PC-3 (cell line): Measurements from ENCODE around the gene BHLHE23. TPM values are rescaled to one million over a fixed set of nuclear protein-coding genes. Genes with fewer than 3 reads are reported as not detected.

Source experiments
- ATAC-seq: fragments of 200-7000 bp; cut with Tn5 transposase; 2 replicates; pipeline ENCODE4 v1.9.1; 2020; ENCODE audit warnings: mild to moderate bottlenecking, moderate library complexity
- BruUV-seq: library from RNA; stranded (reverse); fragments of 400-500 nt; replicated peaks from 2 replicates; lab custom pipeline; 2021; lab: Mats Ljungman, UMichigan
- CTCF ChIA-PET: fragments of 300-600 bp; sonication (Branson Sonifier 250); formaldehyde crosslinking; loops from one replicate; lab custom pipeline; 2022; ENCODE audit warnings: antibody characterized with exemption; lab: Charles Lee
- POLR2A ChIA-PET: fragments of 300-600 bp; sonication (Branson Sonifier 250); formaldehyde crosslinking; loops from one replicate; lab custom pipeline; 2022; ENCODE audit warnings: antibody characterized with exemption; ENCODE audit not compliant: unreplicated experiment; lab: Charles Lee
- DNase-seq: peaks from one replicate; pipeline ENCODE4 v3.0.0-alpha.2; 2015
- H2AFZ ChIP-seq: fragments of 300-600 bp; sonication (generic); 2 replicates; pipeline ENCODE4 v1.6.0; 2016; ENCODE audit warnings: antibody characterized with exemption, low read length
- H3F3A ChIP-seq: fragments of 300-600 bp; sonication (generic); one replicate; pipeline ENCODE4 v1.6.0; 2017; ENCODE audit warnings: antibody characterized with exemption, low read length, control low read depth, mild to moderate bottlenecking; ENCODE audit not compliant: unreplicated experiment
- H3K27ac ChIP-seq: fragments of 300-600 bp; sonication (generic); 2 replicates; pipeline ENCODE4 v1.5.1; 2016; ENCODE audit warnings: mild to moderate bottlenecking, low read length
- H3K27me3 ChIP-seq: fragments of 300-600 bp; sonication (generic); 2 replicates; pipeline ENCODE4 v1.6.1; 2016; ENCODE audit warnings: low read length, mixed read lengths
- H3K36me3 ChIP-seq: fragments of 300-600 bp; sonication (generic); 2 replicates; pipeline ENCODE4 v1.6.1; 2016; ENCODE audit warnings: low read depth, mixed run types, low read length, mixed read lengths
- H3K4me1 ChIP-seq: fragments of 300-600 bp; sonication (generic); 2 replicates; pipeline ENCODE4 v1.5.1; 2016; ENCODE audit warnings: low read length; ENCODE audit not compliant: insufficient read depth
- H3K4me2 ChIP-seq: fragments of 300-600 bp; sonication (generic); 2 replicates; pipeline ENCODE4 v1.6.0; 2016; ENCODE audit warnings: low read length
- H3K4me3 ChIP-seq: fragments of 300-600 bp; sonication (generic); 2 replicates; pipeline ENCODE4 v1.5.1; 2016; ENCODE audit warnings: mild to moderate bottlenecking, low read length, mixed read lengths
- H3K79me2 ChIP-seq: fragments of 300-600 bp; sonication (generic); 2 replicates; pipeline ENCODE4 v1.6.1; 2017; ENCODE audit warnings: low read length, mixed read lengths
- H3K9ac ChIP-seq: fragments of 300-600 bp; sonication (generic); 2 replicates; pipeline ENCODE4 v1.6.0; 2016; ENCODE audit warnings: mild to moderate bottlenecking, low read length
- H3K9me2 ChIP-seq: fragments of 300-600 bp; sonication (generic); replicated peaks from 2 replicates; pipeline ENCODE4 v1.6.1; 2016; ENCODE audit warnings: mixed run types, low read length, mixed read lengths
- H3K9me3 ChIP-seq: fragments of 300-600 bp; sonication (generic); 2 replicates; pipeline ENCODE4 v1.6.1; 2016; ENCODE audit warnings: low read length, mixed read lengths
- H4K20me1 ChIP-seq: fragments of 300-600 bp; sonication (generic); 2 replicates; pipeline ENCODE4 v1.6.1; 2016; ENCODE audit warnings: low read length, mixed read lengths
- EZH2 ChIP-seq: fragments of 300-600 bp; sonication (generic); IDR thresholded peaks from one replicate; pipeline ENCODE4 v1.6.1; 2017; ENCODE audit warnings: antibody characterized with exemption, mild to moderate bottlenecking, low read length; ENCODE audit not compliant: unreplicated experiment
- EZH2phosphoT487 ChIP-seq: fragments of 300-600 bp; sonication (generic); IDR thresholded peaks from 2 replicates; pipeline ENCODE4 v1.6.1; 2018; ENCODE audit warnings: mild to moderate bottlenecking, antibody characterized with exemption, low read length, borderline replicate concordance
- intact Hi-C: fragments of 100-400 bp; cut with micrococcal nuclease; formaldehyde crosslinking; loops from 2 replicates; pipeline ENCODE4 v1.9.0; 2023
- total RNA-seq: library from RNA; depleted of rRNA; stranded (reverse); fragments of >200 nt; gene quantifications from 2 replicates; pipeline ENCODE4 v1.2.3, GENCODE V29; 2014
- TF ChIP-seq, protein P1 (sequence below): fragments of 300-600 bp; sonication (generic); conservative IDR thresholded peaks from 2 replicates; pipeline ENCODE4 v1.5.1; 2017; ENCODE audit warnings: antibody characterized with exemption, low read depth, mild to moderate bottlenecking, low read length

Gene BHLHE23
- total RNA-seq, 1 experiment from 2014 or later = not detected

GRCh38 chr20:62971211-62971949 is 35.4 kb downstream of the BHLHE23 start:
- Histone ChIP-seq H3K9me2 (no peaks in the 10 kb centered on the region), H3K4me3 (no peak overlapping the region), H4K20me1 (no peaks in the 10 kb centered on the region), H3K27ac (no peak overlapping the region), H2AFZ (no peak overlapping the region), H3K4me1 (peaks cover 5% of the 10 kb centered on the region; the same call in 1 of the 2 replicates), H3K79me2 (no peaks in the 10 kb centered on the region), H3K4me2 (no peak overlapping the region), H3F3A (no peaks in the 10 kb centered on the region), H3K9me3 (no peaks in the 10 kb centered on the region), H3K36me3 (no peaks in the 10 kb centered on the region), H3K27me3 (peaks cover 31% of the 10 kb centered on the region), H3K9ac (no peak overlapping the region)
- CTCF ChIA-PET = no interaction called here
- no TSS peak for BruUV-seq
- DNase-seq = no peak
- ATAC-seq = no peak
- TF ChIP-seq, protein P1, sequence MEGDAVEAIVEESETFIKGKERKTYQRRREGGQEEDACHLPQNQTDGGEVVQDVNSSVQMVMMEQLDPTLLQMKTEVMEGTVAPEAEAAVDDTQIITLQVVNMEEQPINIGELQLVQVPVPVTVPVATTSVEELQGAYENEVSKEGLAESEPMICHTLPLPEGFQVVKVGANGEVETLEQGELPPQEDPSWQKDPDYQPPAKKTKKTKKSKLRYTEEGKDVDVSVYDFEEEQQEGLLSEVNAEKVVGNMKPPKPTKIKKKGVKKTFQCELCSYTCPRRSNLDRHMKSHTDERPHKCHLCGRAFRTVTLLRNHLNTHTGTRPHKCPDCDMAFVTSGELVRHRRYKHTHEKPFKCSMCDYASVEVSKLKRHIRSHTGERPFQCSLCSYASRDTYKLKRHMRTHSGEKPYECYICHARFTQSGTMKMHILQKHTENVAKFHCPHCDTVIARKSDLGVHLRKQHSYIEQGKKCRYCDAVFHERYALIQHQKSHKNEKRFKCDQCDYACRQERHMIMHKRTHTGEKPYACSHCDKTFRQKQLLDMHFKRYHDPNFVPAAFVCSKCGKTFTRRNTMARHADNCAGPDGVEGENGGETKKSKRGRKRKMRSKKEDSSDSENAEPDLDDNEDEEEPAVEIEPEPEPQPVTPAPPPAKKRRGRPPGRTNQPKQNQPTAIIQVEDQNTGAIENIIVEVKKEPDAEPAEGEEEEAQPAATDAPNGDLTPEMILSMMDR = no peak
- TF ChIP-seq EZH2 (no peak), EZH2phosphoT487 (no peak)
- POLR2A ChIA-PET = no interaction called here
- intact Hi-C loops = no loop called here

DNA sequence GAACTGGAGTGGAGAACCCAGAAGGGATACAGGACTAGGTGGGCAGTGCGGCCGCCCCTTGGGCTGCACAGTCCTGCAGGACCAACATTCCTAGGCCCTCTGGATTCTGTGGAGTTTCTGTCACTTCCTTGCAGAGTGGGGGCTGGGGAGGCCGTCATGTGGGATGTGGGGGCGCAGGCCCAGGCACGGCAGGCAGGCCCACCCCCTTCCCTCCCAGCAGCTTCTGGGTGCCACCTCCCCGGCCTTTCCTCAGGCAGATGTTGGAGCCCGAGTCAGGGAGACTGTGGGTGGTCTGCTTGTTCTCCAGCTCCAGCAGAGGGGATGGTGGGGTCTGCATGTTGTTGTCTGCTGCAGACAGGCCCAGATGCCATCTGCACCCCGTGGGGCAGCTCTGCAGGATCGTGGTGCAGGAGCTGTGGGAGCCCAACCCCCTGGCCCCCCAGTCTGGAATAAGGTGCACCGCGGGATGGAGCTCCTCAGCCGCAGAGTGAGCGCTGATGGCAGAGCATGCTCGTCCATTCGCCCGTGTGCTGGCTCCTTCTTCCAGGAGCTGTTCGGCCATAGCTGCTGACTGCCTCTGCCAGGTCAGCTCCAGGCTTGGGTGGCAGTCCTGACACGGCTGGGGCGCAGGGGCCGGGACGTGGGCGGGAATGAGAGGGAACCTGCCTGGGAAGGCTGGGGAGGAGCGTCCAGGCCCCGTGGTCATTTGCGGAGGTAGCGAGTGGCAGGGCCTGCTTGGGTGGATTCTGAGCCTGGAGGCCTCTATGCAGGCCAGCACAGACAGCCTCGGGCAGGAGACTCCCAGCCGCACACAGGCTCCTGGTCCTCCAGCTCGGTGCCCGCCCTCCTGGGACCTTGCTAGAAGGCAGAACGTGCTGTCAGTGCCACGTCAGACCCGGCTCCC is 36.2 kb downstream of the BHLHE23 start:
- no peak for ATAC-seq

More for the DNA sequence above, 36.2 kb downstream of the BHLHE23 start:
- H2AFZ ChIP-seq = no peak overlapping the region
- H3K27ac ChIP-seq = no peak overlapping the region
- H3K4me2 ChIP-seq = no peak overlapping the region
- H3K9me2 ChIP-seq = no peaks in the 10 kb centered on the region
- TF ChIP-seq EZH2phosphoT487 = no peak
- no peak for TF ChIP-seq EZH2
- TF ChIP-seq, protein P1 = no peak
- peaks cover 5% of the 10 kb centered on the region; the same call in 1 of the 2 replicates for H3K4me1 ChIP-seq
- H3K4me3 ChIP-seq = no peak overlapping the region
- CTCF ChIA-PET = no interaction called here
- no peaks in the 10 kb centered on the region for H3F3A ChIP-seq
- BruUV-seq = no TSS peak
- H3K27me3 ChIP-seq = peaks cover 29% of the 10 kb centered on the region
- no peaks in the 10 kb centered on the region for H3K79me2 ChIP-seq
- no peaks in the 10 kb centered on the region for H4K20me1 ChIP-seq
- no peak overlapping the region for H3K9ac ChIP-seq
- DNase-seq = no peak
- H3K9me3 ChIP-seq = no peaks in the 10 kb centered on the region
- no peaks in the 10 kb centered on the region for H3K36me3 ChIP-seq
- intact Hi-C loops = no loop called here
- POLR2A ChIA-PET = no interaction called here
